Prostate gland (tissue), 2 donors: ENCODE data around the gene FMNL2. TPM values are rescaled to one million over a fixed set of nuclear protein-coding genes. Genes with fewer than 3 reads are reported as not detected.

ENCODE experiments used
- DNase-seq: peaks from one replicate; pipeline ENCODE4 v3.0.0-alpha.2; 2019; ENCODE audit warnings: low spot score
- H3K27ac ChIP-seq, 2 donors: fragments of 200-600 bp; sonication (generic); 2 replicates each; pipeline ENCODE4 v1.5.1; 2017 to 2019
- H3K27me3 ChIP-seq: fragments of 200-600 bp; sonication (generic); replicated peaks from 2 replicates; pipeline ENCODE4 v1.5.1; 2019; ENCODE audit not compliant: insufficient read depth
- H3K36me3 ChIP-seq, 2 donors: fragments of 200-600 bp; sonication (generic); 1 replicate in 1 of 2; 2 replicates in 1 of 2; pipeline versions ENCODE4 v1.5.1 to v1.8.1; 2017 to 2019
- H3K4me1 ChIP-seq: fragments of 200-600 bp; sonication (generic); replicated peaks from 2 replicates; pipeline ENCODE4 v1.5.1; 2019
- H3K4me3 ChIP-seq, 2 donors: fragments of 200-600 bp; sonication (generic); 2 replicates each; pipeline ENCODE4 v1.5.1; 2017 to 2019
- H3K9me3 ChIP-seq: fragments of 200-600 bp; sonication (generic); 2 replicates; pipeline ENCODE4 v1.5.1; 2017
- POLR2A ChIP-seq: fragments of 450-650 bp; IDR thresholded peaks from one replicate; pipeline ENCODE4 v1.6.1; 2016; ENCODE audit warnings: antibody characterized with exemption, mild to moderate bottlenecking
- POLR2AphosphoS5 ChIP-seq: sonication (generic); formaldehyde crosslinking; IDR thresholded peaks from one replicate; pipeline ENCODE4 v1.6.1; 2017; ENCODE audit warnings: antibody characterized with exemption
- WGBS: methylation state at CpG from one replicate; pipeline ENCODE4 v1.1.5; 2018; 5-methylcytosine and 5-hydroxymethylcytosine counted together
- intact Hi-C: fragments of 100-400 bp; cut with DNase I; formaldehyde crosslinking; loops from one replicate; pipeline ENCODE4 v1.14.2; 2022
- total RNA-seq, 2 donors: library from RNA; depleted of rRNA; stranded (reverse); fragments of >200 nt; gene quantifications; one replicate each; pipeline ENCODE4 v1.1.0, GENCODE V29; 2016
- TF ChIP-seq, protein P1 (sequence below), 4 experiments: fragments of 200-600 bp in 2 of 4; fragments of 450-650 bp in 2 of 4; sonication (generic) in 2 of 4; IDR thresholded peaks; 1 replicate in 3 of 4; 2 replicates in 1 of 4; pipeline ENCODE4 v1.5.1; 2016 to 2019; ENCODE audit warnings: antibody characterized with exemption in 4 of 4, mild to moderate bottlenecking in 2 of 4, moderate library complexity in 2 of 4

Gene FMNL2
- total RNA-seq, 2 donors from 2014 or later: 9.8 to 19.4 TPM

DNA sequence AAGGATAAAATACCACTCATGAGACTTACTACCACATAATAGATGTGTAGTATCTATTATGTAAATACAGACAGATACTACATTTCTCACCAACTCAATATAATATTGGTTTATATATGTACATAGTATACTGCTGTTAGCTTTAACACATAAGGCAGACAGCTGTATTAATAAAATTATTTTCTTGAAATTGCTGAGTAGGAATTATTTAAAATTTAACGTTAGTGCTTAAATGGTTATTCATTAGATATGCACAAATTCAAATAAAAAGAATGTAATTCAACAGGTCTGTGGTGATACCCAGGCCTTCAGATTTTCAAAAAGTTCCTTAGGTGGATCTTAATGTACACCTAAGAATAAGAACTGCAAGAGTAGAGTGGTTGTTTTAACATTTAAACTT lies 323.2 kb downstream of the FMNL2 start:
- no peaks in the 10 kb centered on the region for H3K4me1 ChIP-seq
- no peak for DNase-seq
- H3K9me3 ChIP-seq: no peaks in the 10 kb centered on the region
- no peak overlapping the region for H3K4me3 ChIP-seq
- H3K36me3 ChIP-seq: peaks cover 7% of the 10 kb centered on the region in 2 donors
- intact Hi-C loops: no loop called here
- WGBS: 77% methylated on average over 1 of the region's 1 CpG
- TF ChIP-seq, protein P1, sequence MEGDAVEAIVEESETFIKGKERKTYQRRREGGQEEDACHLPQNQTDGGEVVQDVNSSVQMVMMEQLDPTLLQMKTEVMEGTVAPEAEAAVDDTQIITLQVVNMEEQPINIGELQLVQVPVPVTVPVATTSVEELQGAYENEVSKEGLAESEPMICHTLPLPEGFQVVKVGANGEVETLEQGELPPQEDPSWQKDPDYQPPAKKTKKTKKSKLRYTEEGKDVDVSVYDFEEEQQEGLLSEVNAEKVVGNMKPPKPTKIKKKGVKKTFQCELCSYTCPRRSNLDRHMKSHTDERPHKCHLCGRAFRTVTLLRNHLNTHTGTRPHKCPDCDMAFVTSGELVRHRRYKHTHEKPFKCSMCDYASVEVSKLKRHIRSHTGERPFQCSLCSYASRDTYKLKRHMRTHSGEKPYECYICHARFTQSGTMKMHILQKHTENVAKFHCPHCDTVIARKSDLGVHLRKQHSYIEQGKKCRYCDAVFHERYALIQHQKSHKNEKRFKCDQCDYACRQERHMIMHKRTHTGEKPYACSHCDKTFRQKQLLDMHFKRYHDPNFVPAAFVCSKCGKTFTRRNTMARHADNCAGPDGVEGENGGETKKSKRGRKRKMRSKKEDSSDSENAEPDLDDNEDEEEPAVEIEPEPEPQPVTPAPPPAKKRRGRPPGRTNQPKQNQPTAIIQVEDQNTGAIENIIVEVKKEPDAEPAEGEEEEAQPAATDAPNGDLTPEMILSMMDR (IDR thresholded peaks at IDR 0.05): no peak
- no peak for TF ChIP-seq POLR2AphosphoS5
- no peak for TF ChIP-seq POLR2A
- no peak overlapping the region for H3K27ac ChIP-seq
- no peaks in the 10 kb centered on the region for H3K27me3 ChIP-seq

DNA sequence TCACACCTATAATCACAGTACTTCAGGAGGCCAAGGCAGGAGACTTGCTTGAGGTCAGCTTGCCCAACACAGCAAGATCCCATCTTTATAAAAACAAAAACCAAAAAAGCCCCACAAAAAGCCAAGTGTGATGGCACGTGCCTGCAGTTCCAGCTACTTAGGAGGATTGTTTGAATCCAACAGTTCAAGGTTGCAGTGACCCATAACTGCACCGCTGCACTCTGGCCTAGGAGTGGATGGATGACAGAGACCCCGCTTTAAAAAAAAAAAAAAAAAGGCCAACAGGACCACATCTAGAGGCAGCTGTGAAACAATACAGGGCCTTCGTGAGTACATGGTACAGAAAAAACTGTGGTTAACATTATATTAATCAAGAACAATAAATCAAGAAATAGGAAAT lies 326.1 kb downstream of the FMNL2 start:
- no peaks in the 10 kb centered on the region for H3K27me3 ChIP-seq
- TF ChIP-seq POLR2AphosphoS5 (no peak), POLR2A (no peak)
- TF ChIP-seq, protein P1 (IDR thresholded peaks at IDR 0.05): no peak
- H3K4me3 ChIP-seq: no peak overlapping the region
- peaks cover 7% of the 10 kb centered on the region in 2 donors for H3K36me3 ChIP-seq
- DNase-seq: no peak
- intact Hi-C loops: no loop called here
- 88% methylated on average over 4 of the region's 4 CpGs for WGBS
- H3K4me1 ChIP-seq: no peaks in the 10 kb centered on the region
- no peaks in the 10 kb centered on the region for H3K9me3 ChIP-seq
- no peak overlapping the region for H3K27ac ChIP-seq

DNA sequence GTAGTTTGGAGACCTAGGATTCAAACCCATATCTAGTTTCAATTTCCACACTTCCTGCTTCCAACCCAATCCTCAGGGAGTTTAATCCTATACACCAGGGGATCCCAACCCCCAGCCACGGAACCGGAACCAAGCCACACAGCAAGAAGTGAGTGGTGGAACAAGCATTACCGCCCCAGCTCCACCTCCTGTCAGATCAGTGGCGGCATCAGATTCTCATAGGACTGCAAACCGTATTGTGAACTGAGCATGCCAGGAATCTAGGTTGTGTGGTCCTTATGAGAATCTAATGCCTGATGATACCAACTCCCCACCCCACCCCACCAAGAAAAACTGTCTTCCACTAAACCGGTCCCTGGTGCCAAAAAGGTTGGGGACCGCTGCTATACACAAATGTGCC lies 329.8 kb downstream of the FMNL2 start:
- 89% methylated on average over 7 of the region's 7 CpGs for WGBS

DNA sequence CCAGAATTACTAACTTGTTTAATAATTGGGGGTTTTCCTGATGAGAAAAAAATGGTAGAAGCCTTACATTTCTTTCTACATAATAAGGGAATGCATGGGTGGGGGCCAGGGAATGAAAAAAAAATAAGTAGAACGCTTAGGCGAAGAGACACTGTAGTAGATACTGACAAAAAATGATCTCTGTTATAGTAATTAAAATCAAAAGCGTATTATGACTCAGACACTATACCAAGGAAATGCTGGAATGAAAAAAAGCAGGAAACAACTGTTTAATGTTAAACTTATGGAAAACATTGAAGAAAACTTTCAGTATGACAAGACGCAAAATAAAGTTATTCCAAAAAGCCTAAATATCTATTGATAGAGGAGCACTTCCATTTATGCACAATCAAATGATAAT lies 339.4 kb downstream of the FMNL2 start:
- TF ChIP-seq, protein P1 (IDR thresholded peaks at IDR 0.05): no peak
- TF ChIP-seq POLR2AphosphoS5 (no peak), POLR2A (no peak)

More for the DNA sequence above, 329.8 kb downstream of the FMNL2 start:
- no peak for TF ChIP-seq POLR2A
- TF ChIP-seq, protein P1 (IDR thresholded peaks at IDR 0.05): no peak
- no peak for TF ChIP-seq POLR2AphosphoS5
- Histone ChIP-seq H3K36me3 (peaks cover 4 to 6% of the 10 kb centered on the region in 2 donors), H3K4me1 (no peaks in the 10 kb centered on the region), H3K27ac (no peak overlapping the region), H3K9me3 (no peaks in the 10 kb centered on the region), H3K4me3 (no peak overlapping the region), H3K27me3 (no peaks in the 10 kb centered on the region)
- intact Hi-C loops: no loop called here
- DNase-seq: no peak

DNA sequence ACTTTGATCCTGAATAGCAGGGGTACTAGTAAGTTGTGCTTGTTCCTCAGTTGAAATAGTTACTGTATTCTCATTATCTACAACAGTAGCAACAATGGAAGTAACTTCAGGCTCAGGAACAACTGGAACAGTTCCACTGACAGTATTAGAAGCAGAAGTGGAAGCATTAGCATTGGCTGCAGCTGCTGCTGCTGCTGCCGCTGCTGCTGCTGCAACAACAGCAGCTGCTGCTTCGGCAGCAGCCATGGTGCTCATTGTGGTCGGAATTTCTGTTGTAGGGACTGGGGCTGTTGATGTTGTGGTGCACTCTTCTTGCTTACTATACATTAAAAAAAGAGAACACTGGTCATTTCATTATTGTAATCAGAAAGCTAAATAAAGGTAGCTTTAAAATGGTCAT lies 341.5 kb downstream of the FMNL2 start:
- TF ChIP-seq POLR2AphosphoS5: no peak
- no peak for TF ChIP-seq POLR2A
- TF ChIP-seq, protein P1 (IDR thresholded peaks at IDR 0.05): no peak
- H3K27ac ChIP-seq: no peak overlapping the region
- no peaks in the 10 kb centered on the region for H3K4me1 ChIP-seq
- no peaks in the 10 kb centered on the region for H3K27me3 ChIP-seq
- H3K9me3 ChIP-seq: no peaks in the 10 kb centered on the region
- peaks cover 0 to 2% of the 10 kb centered on the region in 2 donors for H3K36me3 ChIP-seq
- no peak for DNase-seq
- no peak overlapping the region for H3K4me3 ChIP-seq
- intact Hi-C loops: no loop called here
- 84% methylated on average over 3 of the region's 3 CpGs for WGBS

More for the DNA sequence above, 339.4 kb downstream of the FMNL2 start:
- Histone ChIP-seq H3K4me1 (no peaks in the 10 kb centered on the region), H3K4me3 (no peak overlapping the region), H3K27me3 (no peaks in the 10 kb centered on the region), H3K9me3 (no peaks in the 10 kb centered on the region), H3K36me3 (peaks cover 2 to 6% of the 10 kb centered on the region in 2 donors), H3K27ac (no peak overlapping the region)
- WGBS: 93% methylated on average over 4 of the region's 4 CpGs
- no peak for DNase-seq
- intact Hi-C loops: no loop called here
